ENCODE data around the gene BAZ2B.

BAZ2B gene

DNA sequence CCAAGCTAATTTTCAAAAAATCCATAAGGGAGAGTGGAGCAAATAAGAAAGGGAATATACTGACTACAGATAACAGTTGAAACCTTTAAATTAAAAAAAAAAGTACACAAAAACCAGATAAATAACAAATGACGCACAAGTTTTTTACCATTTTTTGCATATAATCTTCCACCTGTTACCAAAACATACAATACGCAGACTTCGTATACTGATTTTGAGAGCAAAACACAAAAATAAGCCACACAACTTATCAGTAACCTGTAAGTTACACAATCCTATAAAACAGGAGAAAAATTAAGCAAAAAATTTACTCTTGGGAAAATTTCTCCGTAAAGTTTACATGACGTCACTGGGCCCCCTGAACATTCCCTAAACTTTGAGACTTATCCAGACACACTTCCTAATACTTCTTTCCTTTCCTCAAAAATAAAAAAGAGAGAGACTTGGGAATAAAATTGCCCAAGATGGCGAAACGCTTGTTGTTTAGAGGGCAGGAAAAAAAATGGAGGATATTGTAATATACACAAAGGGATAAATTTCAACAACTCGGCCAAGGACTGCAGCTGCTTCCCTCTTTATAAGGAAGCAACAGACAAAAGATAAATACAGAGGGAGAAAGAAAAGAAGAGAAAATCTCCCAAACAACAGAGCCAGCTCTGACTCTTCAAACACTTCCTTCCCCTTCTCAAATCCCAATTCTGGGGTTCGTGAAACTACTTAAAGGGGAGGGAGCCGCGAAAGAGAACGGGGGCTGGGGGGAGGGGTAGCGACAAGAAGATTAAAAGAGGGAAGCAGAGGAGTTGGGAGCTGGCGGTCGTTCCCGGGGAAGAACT is 1.6 kb downstream of the BAZ2B start:
- DNase-seq = peak; percentile 80

DNA sequence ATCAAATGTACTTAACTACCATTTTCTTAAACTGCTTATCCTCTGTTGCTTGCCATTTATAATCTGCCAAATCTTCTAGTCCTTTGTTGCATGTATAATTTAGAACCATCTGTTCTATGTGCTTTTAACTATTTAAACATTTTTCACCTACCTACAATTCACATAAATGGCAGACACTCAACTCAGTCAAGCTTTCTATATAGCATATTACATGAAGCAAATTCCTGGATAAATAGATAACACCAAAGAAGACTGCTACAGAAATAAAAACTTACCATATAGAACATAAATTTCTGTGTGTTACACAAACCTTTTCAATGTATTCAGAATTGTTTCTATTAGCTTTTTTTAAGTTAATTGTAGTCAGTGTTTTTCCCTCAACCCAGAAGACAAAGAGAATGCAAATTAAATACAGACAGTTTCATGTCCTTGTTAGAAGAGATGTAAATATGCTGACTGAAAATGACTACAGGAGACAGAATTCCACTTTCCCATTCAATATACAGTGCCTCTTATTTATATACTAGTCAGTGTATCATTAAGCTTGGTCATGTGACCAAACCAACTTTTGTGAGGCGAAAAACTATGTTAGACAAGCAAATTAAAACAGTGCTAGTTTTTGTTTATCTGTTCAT is 2.6 kb downstream of the BAZ2B start:
- DNase-seq = peak; percentile 34

DNA sequence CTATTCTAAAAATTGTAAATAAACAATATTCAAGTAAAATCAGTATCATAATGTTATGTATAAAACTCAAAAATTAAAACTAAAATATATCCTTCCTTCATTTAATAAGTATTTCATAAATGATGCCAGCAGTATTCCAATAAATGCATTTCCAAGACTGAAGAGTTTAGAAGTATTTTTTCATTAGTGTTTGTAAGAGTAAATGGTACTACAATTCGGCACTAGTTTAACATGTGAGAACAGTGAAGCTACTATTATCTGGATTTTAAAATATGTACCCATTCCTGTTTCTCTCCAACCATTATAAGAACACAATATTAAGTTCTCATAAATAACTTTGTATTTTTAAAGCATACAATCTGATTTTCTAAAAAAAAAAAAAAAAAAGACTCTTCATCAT is 3.3 kb downstream of the BAZ2B start:
- no peak for DNase-seq

DNA sequence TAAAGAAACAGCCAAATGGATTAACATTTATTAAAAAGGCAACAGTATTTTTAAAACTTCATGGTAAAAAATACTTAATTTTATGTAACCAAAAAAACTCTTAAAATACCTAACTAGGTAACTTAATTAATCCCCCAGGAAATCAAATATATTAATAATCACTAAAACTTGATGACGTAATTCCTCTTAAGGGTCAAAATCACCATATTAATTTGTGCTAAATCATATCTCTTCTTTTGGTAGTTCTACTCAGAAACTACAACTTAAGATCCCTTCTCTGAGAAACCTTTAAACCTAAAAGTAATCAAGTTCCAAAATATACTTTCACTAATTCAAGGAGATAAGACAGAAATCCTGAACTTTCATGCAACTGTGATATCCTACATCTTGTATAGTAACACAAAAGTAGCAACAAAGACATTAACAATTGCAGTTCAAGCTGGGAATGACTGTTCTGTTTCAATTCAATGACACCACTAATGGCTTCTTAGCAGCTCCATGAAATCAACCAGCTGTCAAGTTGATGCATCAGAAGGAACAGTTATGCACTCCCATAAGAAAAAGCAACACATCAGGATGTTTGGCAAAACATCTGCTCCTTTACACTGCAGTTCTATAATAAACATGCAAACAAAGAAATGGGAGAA is 4.0 kb downstream of the BAZ2B start:
- no peak for DNase-seq

DNA sequence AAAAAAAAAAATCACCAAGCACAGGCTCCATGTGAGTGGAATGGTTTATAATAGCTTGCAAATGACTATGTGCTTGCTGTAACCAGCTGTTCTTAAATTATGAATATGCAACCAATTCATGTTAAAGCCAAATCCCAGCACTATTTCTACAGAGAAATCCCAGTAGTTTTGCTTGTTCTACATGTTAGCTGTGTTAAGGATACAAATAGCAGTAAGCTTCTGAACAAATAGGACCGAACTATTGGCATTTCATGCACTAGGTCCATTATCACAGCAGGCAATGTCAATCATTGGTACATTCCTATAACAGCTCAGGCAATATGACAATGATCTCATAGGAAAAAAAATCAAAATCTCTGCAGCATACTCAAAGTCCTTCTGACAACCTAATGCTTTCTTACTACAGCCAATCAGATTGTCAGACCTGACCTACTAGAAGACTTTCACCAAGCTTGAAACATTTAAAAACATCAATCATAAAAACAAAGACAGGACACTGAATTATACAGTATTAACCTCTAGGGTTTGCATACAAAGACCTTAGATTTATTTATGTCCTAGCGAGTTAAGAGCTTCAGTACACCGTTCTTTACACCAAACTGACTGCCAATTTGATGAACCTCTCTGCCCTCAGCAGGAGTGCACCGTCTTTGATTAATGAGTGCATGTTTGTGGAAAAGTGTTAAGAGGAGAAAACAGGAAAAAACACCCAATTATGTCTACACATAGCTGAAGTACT is 6.4 kb downstream of the BAZ2B start:
- no peak for DNase-seq

DNA sequence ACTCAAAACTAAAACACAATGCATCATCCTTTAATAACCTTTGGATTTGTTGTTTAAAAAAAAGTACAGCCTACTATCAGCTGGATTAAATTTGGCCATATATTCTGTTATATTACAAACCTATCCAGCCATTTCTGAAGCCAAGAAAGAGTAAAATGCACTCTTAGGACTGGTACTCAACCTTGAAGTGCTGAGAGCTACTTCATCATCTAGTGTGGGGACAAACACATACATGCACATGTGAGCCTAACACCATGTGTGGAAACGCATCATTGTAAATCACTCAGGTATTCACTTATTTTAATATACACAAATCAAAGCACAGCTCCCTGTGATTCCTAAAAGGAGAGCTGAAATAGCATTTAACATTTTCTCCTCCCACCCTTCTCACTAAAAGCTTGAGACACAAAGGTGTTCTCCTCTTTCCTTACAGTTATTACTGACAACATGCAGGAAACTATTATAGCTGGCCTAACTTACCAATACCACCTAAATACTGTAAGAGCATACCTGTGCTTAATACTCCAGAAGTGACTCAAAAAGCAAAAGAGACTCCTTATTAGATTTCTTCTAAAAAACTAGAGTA is 7.5 kb downstream of the BAZ2B start:
- no peak for DNase-seq

DNA sequence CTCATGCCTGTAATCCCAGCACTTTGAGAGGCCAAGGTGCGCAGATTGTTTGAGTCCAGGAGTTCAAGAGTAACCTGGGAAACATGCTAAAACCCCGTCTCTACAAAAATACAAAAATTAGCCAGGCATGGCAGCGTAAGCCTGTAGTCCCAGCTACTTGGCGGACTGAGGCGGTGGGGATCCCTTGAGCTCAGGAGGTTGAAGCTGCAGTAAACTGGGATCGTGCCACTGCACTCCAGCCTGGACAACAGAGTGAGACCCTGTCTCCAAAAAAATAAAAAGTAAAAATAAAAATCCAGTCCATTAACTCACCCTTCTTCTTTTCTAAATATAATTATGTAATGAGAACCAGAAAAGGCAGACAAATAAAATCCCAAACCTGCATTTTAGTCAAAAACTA is 8.2 kb downstream of the BAZ2B start:
- DNase-seq = no peak

DNA sequence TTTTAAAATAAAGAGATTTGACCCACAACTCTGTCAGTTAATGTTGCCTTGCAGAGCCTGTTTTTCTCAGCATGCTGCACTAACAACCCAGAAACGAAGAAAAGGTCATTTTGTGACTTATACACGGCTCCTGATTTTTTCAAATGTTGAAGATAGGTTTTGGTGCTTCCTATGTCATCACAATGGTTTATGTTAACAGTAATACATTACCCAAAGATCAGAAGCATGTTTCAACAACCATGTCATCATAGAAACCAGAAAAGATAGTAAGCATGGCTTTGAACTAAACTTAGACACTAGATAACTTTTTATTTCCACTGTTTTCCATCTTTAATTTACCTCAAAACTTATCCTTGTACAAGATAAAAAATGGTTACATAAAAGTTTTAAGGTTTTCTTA is 10.1 kb downstream of the BAZ2B start:
- no peak for DNase-seq

DNA sequence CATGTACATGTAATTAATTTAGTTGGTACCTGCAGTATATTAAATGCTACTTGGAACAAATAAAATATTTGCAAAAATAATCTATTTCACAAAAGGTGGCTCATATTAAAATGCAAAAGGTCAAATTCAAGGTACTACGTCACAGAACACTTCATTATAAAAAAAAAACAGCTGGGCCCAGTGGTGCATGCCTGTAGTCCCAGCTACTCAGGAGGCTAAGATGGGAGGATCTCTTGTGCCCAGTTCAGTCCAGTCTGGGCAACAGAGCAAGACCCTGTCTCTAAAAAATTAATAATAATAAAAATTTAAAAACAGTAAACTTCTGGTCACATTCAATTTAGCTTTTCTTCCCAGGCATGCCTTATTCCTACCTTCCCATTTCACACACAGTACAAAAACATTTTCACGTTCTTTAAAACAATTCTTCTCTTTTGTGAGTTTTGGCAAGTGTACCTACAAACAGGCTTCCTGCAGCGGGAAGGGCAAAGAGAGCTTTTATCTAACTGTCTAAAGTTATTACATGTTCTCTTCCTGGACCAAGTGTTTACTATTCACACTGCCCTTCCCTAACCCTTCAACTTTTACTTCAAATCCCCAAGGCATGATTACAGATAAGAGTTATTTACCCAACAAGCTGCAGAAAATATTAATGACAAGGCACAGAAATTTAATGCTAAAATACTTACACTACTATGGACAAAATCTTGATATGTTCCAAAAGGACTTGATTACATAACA is 10.7 kb downstream of the BAZ2B start:
- DNase-seq = no peak

DNA sequence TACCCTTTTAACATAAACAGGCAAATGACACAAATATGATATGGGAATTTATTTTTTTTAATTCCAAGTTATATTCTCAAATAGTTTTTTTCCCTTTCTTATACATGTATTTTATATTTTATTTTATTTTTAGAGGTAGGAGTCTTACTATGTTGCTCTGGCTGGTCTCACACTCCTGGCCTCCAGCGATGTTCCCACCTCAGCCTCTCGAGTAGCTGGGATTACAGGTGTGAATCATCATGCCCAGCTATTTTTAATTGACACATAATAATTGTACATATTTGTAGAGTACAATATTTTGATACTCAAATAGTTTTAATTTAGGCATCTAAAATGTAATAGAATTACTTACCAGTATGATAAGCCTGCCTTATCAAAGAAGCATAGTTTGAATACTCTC is 12.2 kb downstream of the BAZ2B start:
- no peak for DNase-seq

DNA sequence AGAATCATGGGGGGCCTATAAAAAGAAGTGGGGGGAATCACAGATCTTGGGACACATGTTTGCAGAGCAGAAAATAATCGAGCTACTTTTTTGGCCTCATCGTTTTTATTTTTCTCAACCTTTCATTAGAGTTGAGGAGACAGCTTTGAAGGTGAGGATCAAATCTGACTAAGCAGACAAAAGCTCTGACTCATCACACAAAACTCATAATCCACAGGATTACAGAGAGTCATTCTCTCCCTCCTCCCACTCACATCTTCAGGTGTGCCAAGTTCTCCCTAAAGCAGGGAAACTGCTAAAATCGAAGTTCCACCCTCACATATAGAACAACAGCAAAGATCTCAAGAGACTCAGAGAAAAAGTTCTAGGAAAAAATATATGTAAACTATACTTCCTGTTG is 15.6 kb downstream of the BAZ2B start:
- DNase-seq = peak; percentile 49

DNA sequence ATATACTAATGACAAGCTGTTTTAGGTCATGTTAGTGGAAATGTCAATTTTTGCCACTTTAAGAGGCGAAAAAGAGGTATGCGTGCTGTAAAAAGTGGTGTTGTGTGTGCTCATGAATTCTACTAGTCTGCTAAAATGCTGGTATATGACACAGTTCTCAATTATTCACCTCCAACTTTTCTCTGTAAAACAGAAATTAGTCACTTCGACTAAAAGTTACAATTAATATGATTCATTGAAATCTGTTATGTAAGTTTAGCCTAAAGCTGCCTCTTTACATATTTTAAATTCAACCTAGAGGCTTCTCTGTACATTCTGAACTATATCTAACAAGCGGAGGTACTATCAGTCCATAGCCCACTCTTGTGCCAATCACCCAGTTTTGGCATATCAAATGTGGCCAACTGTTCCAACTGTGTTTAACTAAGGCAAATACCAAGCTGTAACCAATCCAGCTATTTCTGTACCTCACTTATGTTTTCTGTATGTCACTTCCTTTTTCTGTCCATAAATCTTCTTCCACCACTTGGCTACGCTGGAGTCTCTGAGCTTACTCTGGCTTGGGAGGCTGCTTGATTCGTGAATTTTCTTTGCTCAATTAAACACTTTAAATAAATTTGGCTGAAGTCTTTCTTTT is 20.8 kb downstream of the BAZ2B start:
- peak; percentile 15 for DNase-seq

DNA sequence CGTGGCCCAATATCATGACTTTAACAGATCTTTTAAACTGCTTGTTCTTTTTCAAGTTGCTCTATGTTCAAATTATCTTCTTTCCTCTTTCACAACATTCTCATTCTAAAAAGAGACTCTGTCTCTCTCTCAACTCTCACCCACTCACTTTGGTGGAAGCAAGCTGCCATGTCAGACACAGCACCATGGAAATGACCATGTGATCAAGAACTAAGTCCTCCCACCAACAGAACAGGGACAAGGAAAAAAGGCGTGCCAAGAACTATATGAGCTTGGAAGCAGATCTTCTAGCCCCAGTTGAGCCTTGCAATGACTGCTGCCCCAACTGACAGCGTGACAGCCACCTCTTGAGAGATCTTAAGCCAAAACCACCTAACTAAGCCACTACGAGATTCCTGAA is 23.9 kb downstream of the BAZ2B start:
- no peak for DNase-seq

DNA sequence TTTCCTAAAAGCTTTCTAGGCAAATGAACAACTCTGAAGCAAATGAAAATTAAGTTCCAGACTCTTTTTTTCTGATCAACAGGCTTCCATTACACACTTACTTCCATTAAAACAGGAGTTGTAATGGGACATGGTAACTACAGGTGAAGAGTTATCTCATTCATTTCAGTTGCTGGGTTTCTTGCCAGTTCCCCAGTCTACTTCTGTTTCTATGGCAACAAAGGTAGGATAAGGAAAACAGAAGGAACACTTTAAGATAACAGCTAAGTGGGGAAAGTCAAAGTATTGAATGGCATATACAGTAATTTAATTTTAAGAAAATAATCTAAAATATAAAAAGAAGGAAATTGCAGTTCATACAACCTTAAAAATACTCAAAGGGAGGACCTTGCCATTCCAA is 25.1 kb downstream of the BAZ2B start:
- DNase-seq = no peak

DNA sequence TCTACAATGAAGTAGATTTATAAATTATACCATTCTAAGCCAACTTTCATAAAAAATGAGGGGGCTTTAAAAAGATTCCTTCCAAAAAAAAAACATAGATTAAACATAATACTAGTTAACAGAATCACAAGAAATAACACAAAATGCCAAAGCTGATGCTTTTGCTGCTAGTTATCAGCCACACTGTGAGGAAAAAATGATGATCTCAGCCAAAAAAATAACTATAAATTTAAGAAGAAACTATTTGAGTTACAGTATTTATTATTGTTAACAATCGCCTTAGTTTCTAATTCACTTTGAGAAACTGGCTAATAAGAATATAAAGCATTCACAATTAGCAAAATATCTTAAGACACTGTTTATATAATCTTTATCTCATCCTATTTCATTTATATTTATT is 27.1 kb downstream of the BAZ2B start:
- DNase-seq = no peak

DNA sequence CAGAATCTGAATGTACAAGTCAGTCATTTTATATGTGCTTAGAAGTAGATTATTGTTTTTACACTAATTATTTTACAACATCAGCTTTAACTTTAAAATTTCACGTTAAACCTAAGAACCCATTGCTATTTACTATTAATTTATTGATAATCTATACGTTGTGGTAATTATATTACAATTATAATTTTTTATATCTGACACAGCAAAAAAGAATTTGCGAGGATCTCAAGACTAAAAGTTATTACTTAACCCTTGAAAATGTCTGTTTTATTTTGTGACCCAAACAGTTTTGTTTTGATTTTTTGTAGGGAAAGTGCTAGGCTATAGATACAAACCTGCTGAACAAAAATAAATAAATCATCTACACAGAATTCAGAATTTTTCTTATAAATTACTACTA is 30.3 kb downstream of the BAZ2B start:
- no peak for DNase-seq

DNA sequence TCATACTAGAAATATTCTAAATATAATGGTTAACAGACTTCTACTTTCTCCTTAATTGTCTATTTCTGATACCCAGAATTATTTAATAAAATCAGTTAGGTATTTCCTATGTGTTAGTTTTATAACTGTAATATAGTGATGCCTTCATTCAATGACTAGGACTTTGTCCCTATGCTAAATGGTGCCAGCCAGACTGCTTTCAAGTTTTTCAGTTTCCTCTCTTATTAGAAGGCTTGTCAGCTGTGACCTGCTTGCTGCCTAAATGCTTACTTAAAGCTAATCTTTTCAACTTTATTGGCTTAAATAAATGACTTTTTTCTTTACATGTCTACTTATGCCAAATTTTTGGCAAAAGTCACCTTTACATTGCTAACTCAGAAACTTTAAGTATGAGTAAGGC is 30.7 kb downstream of the BAZ2B start:
- no peak for DNase-seq

DNA sequence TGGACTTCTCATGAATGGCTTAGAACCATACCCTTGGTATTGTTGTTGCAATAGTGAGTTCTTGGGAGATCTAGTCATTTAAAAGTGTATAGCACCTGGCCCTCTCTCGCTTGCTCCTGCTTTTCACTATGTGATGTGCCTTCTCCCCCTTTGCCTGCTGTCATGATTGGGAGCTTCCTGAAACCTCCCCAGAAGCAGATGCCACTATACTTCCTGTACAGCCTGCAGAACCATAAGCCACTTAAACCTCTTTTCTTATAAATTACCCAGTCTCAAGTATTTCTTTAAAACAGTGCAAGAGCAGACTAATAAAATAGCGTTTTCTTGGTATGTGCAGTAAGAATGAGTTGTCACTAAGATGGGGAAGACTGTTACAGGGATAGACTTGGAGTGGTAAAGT is 31.6 kb downstream of the BAZ2B start:
- no peak for DNase-seq

DNA sequence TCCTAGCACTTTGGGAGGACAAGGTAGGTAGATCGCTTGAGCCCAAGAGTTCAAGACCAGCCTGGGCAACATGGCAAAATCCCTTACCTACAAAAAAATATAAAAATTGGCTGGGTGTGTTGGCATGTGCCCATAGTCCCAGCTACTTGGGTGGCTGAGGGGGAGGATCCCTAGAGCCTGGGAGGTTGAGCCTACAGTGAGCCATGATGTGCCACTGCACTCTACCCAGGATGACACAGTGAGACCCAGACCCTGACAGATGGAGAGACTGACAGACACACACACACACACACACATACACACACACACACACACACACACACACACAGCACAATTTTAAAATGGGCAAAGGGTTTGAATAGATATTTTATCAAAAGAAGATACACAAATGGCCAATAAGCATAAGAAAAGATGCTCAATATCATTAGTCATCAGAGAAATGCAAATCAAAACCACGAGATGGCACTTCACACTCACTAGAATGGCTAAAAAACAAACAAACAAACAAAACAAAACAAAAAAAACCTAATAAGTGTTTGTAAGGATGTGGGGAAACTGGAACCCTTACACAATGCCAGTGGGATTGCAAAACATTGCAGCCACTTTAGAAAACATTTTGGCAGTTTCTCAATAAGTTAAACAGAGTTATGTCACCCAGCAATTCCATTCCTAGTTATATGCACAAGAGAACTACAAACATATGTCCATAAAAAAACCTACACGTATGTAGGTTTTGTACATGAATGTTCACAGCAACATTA is 42.3 kb downstream of the BAZ2B start:
- DNase-seq = peak; percentile 21

DNA sequence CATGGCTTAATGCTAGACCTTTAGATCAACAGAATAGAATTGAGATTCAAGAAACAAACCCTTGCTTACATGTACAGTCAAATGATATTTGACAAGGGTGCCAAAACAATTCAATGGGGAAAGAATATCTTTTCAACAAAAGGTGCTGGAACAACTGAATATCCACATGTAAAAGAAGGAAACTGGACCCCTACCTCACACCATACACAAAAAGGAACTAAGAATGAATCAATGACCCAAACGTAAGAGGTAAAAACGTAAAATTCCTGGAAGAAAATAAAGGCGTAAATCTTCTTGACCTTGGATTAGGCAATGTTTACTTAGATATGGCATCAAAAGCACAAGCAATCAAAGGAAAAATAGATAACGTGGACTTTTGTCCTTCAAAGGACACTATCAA is 43.1 kb downstream of the BAZ2B start:
- DNase-seq = no peak

DNA sequence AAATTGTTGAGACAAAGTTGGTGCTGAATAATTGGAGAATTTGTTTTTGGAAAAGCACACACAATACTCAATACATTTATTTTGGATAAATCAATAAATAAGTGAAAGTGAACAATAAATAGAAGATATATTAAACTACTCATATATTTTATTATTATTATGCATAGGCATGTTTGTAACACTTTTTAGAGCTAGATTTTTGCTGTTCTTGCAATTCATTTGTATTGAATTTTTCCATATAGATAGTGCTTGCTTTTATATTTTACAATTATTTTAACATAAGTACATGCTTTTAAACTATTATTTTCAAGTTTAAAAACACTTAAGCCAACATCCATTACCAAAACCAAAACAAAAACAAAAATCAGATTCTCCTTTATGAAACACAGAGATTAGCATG is 43.9 kb downstream of the BAZ2B start:
- no peak for DNase-seq

Data from EL (cell line).